Activated CD8-positive, alpha-beta memory T cell treated with anti-CD3 and anti-CD28 coated beads for 48 hours (primary cell): ENCODE data around the gene TBC1D2B.

Experiments
- DNase-seq, 3 experiments: peaks; one replicate each; pipeline ENCODE4 v3.0.0-alpha.2; 2020; ENCODE audit warnings: low read depth in 2 of 3, low spot score in 2 of 3

The TBC1D2B gene

GRCh38 chr15:78098131-78098755 lies 20.7 kb upstream of the TBC1D2B start:
- no peak for DNase-seq

- no peak for DNase-seq
Observed at GRCh38 chr15:78097667-78098066, 20.2 kb upstream of the TBC1D2B start.

GRCh38 chr15:78093242-78094020 lies 15.9 kb upstream of the TBC1D2B start:
- no peak for DNase-seq

- no peak for DNase-seq
Observed at GRCh38 chr15:78092261-78093041, 14.9 kb upstream of the TBC1D2B start, which contains the start of gene SH2D7. Gene SH2D7 (plus strand): TSS chr15:78092561. CDS start chr15:78092585, 24 bp downstream.

- no peak for DNase-seq
Observed at GRCh38 chr15:78090422-78091063, 13.0 kb upstream of the TBC1D2B start.

- no peak for DNase-seq
Observed at GRCh38 chr15:78088773-78089080, 11.2 kb upstream of the TBC1D2B start.

- DNase-seq, result no peak
Observed at GRCh38 chr15:78087951-78088772, 10.7 kb upstream of the TBC1D2B start.

GRCh38 chr15:78085928-78086327 lies 8.4 kb upstream of the TBC1D2B start:
- DNase-seq, result no peak

- DNase-seq, result no peak
Observed at GRCh38 chr15:78084449-78084750, 6.9 kb upstream of the TBC1D2B start.

GRCh38 chr15:78083687-78084448 lies 6.4 kb upstream of the TBC1D2B start:
- DNase-seq, result no peak

GRCh38 chr15:78083186-78083585 lies 5.7 kb upstream of the TBC1D2B start:
- DNase-seq, result no peak

GRCh38 chr15:78082743-78083110 lies 5.2 kb upstream of the TBC1D2B start:
- no peak for DNase-seq

- no peak for DNase-seq
Observed at GRCh38 chr15:78082106-78082742, 4.7 kb upstream of the TBC1D2B start.

- no peak for DNase-seq
Observed at GRCh38 chr15:78080088-78080460, 2.6 kb upstream of the TBC1D2B start.

- no peak for DNase-seq
Observed at GRCh38 chr15:78079298-78080087, 2.0 kb upstream of the TBC1D2B start.

- no peak for DNase-seq
Observed at GRCh38 chr15:78077871-78078210, 330 bp upstream of the TBC1D2B start.

GRCh38 chr15:78076231-78077052 lies 1.1 kb downstream of the TBC1D2B start:
- DNase-seq, result no peak

- no peak for DNase-seq
Observed at GRCh38 chr15:78075490-78076230, 1.9 kb downstream of the TBC1D2B start.
